GM18951 (cell line): Measurements from ENCODE around the gene DGKG.

ENCODE experiments used
- POLR2A ChIP-seq: IDR thresholded peaks from 4 replicates; pipeline ENCODE4 v1.6.1; 2011; ENCODE audit warnings: mild to moderate bottlenecking; ENCODE audit not compliant: insufficient read length, insufficient read depth; ENCODE audit errors: extremely low read depth
- in situ Hi-C: fragments of 300-500 bp; cut with MboI; formaldehyde crosslinking; loops from one replicate; pipeline ENCODE4 v1.12.0; 2022; ENCODE audit warnings: low sequenced_read_pairs, mixed read lengths, inconsistent platforms; ENCODE audit not compliant: unreplicated experiment

The DGKG gene

DNA sequence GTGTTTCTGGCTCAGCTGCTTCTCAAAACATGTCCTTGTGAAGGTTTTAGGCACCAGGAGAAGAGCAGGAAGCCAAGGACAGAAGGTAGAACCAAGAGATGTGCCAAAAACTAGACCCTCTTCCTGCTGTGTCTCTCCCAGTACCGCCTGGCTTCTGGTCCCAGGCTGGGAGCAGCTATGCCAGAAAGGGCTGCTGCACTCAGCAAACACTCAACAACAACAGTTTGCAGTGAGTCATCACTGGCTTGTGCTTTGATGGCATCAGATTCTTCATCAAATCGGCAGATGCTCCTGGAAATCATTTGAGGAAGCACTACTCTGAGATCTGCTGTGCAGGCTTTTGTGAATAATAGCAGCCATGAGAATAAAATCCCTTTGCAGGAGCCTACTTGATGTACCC, 63.2 kb downstream of the DGKG start:
- in situ Hi-C loops: no loop called here
- no peak for TF ChIP-seq POLR2A

DNA sequence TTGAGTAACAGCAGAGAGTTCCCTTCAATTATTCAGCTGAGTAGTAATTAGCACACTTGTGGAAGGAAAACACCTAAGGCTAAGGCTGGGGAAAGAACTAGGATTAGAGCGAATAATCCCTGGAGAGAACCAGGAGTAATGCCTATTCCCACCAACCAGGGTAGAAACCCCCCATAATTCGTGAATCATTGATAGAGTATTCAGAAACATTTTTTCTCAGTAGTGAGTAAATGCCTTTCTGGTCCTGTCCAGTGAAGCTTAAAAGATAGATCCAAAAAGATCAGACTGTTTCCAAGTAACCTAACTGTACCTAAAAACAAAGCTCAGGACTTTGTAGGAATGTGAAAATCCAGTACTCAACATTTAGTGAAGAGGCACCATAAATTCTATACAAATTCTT, 71.2 kb downstream of the DGKG start:
- no peak for TF ChIP-seq POLR2A
- in situ Hi-C loops: no loop called here

DNA sequence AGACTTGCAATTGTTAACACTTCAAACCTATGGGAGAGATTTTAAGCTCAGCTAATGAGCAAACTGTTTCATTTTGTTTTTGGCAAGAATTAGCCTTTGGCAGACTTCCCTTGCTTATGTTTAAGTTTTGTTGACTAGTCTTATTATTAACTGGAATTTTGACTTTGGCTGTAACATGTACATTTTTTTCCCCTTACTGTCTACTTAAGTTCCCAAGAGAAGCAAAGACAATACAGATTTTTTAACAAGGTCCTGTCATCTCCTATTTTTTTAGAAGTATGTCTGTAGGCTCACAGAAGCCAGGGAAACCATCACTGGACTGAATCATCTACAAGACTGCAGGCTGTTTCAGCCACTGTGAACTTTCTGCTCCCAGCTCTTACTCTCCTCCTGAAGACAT, 74.3 kb downstream of the DGKG start:
- in situ Hi-C loops: no loop called here
- no peak for TF ChIP-seq POLR2A

- TF ChIP-seq POLR2A: no peak
- in situ Hi-C loops: no loop called here
These were observed 75.9 kb downstream of the DGKG start for GRCh38 chr3:186286114-186286513.

DNA sequence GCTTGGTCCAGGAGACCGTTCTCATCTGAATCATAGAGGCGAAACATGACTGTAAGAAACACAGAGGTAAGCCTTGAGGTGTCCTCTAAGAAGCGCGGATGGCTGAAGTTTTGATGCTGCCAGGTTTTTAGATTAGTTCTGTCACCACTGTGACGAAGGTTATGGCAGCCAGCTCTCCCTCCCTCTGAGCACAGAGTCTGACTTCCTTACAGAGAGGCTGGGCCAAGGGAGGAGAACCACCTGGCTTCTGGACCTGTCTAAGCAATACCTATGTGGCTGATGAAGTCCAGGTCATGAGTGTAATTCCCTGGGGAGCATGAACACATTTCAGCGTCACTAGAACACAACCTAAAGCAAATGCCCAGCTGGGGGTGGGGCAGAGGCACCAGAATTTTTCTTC, 77.4 kb downstream of the DGKG start:
- no peak for TF ChIP-seq POLR2A
- in situ Hi-C loops: no loop called here

DNA sequence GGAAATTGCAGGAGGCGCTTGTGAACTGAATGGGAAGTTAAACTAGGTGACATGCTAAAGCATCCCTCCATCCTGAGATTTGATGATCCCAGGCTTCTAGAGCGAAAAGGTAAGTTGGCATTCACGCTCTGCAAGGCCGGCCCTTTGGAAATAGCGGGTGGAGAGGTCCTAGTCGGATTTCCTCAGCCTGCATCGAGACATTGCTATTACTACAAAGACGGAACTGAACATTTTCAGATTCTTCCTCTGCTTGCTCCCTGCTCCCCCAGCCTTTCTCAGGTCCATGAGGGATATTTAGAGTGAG, 77.7 kb downstream of the DGKG start:
- TF ChIP-seq POLR2A: no peak
- in situ Hi-C loops: no loop called here

GRCh38 chr3:186283651-186284348, 78.2 kb downstream of the DGKG start:
- no peak for TF ChIP-seq POLR2A
- in situ Hi-C loops: no loop called here

- in situ Hi-C loops: no loop called here
- TF ChIP-seq POLR2A: no peak
These were observed 78.9 kb downstream of the DGKG start for GRCh38 chr3:186283096-186283495.

DNA sequence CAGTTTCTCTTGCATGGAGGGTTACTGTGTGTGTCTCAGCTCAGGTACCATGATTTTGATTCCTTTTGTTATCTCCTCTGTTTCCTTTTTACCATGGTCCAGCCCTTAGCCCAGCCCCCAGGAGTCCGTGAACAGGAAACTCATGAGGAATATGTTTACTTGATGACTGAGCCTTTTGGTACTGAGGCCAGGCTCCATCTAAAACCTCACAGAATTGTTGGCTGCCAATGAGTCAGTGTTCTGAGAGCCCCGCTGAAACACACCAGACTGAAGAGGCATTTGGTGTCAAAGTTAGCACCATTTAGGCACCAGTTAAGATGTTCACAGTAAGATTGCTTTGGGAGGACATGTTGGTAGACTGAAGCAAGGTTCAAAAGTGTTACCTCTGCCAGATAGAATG, 80.9 kb downstream of the DGKG start:
- in situ Hi-C loops: no loop called here
- TF ChIP-seq POLR2A: no peak

DNA sequence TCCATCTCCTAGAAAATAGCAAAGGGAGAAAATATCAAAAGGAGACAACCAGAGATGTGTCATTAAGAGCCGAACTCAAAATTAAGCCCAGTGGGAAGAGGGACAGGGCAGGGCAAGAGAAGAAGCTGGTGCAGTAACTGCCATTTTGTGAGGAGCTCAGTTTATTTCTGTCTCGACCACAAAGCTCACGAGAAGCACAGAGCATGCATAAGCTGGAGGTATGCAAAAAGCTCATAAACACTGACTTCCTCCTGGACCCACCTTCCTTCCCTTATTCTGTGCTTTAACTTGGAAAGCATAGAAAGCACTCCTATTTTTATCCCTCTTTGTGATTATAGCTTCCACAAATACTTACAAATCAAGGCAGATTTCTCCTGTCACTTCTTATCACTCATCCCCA, 81.3 kb downstream of the DGKG start:
- in situ Hi-C loops: no loop called here
- TF ChIP-seq POLR2A: no peak

DNA sequence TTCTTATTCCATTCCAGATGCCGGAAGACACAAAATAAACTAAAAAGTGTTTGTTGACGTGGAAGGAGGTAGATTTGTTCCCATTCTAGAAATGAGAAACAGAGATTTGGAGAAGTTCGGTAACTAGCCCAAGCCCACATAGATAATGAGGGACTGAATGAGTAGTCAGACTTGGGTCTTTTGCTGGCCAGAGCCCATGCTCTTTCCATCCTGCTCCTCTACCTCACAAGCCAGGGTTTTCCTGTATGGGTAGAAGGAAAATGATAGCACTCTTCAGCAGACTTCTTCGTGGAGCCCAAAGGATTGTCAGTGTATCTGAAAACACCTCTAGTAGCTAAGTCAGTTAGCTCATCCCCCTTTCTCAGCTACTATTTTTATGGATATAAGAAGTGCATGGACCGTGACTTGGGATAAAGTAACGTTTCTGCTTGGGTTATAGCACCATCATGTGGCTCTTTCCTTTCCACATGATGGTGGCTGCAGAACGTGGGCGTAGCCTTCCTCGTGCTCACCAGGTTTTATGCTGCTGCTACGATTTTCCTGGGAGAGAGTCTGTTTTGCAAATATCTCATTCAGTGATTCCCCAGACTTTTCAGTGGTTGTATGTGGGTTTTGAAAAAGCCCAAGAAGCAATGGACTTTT, 84.6 kb downstream of the DGKG start:
- in situ Hi-C loops: no loop called here
- no peak for TF ChIP-seq POLR2A

DNA sequence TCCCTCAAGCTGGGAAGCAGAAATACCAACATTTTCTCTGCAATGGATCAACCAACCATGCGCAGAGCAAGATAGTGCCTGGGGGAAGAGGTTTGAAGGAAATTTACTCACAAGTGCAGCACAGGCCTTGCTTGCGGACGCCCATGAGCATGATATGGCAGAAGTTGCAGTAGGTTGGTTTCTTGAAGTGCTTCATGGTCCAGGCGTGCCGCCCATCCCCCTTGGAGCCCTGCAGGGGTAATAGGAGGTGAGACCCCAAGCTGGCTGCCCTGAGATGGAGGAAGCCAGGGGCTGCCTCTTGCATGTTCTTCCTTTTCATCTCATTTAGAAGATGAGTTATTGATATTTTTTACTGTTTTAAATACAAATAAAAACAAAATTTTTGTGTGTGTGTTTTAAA, 86.6 kb downstream of the DGKG start:
- in situ Hi-C loops: no loop called here
- no peak for TF ChIP-seq POLR2A

- in situ Hi-C loops: no loop called here
- TF ChIP-seq POLR2A: no peak
These were observed 88.4 kb downstream of the DGKG start for GRCh38 chr3:186273586-186273985.

DNA sequence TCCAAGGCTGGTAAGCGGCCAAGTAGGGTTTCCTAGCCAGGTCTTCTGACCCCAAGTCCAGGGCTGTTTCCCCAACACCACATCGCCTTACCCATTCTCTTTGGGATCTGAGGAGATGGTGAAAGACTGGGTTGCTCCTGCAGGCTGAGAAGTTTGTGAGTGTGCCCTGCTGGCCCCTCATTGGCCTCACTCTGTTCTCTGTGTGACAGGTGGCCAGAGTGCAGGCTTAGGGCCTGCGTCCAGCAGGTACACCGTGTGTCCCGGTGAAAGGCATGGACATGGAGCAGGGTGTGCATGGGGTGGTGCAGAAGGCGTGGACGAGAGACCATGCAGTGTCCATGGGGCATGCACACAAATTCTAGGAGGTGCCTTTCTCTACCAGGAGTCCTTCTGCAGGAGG, 91.3 kb downstream of the DGKG start:
- in situ Hi-C loops: no loop called here

More for the DNA sequence above, 91.3 kb downstream of the DGKG start:
- no peak for TF ChIP-seq POLR2A
